Mucosa of gallbladder (tissue), 1 donor: ENCODE measurements around the gene TUBB. TPM values are rescaled to one million over a fixed set of nuclear protein-coding genes. Genes with fewer than 3 reads are reported as not detected.
"Not testable (repeated sequence)": the region's sequence is repeated elsewhere in the genome, so short reads cannot be mapped to it uniquely, and the experiment has no call there.

Experiments used
- DNase-seq: peaks from one replicate; pipeline ENCODE4 v3.0.0-alpha.2; 2020; ENCODE audit warnings: low spot score
- total RNA-seq: library from RNA; stranded (reverse); gene quantifications from one replicate; pipeline ENCODE4 v1.2.1, GENCODE V29; 2021
- donor health status: DM: no; HTN: no; CAD: no.

TUBB gene
- total RNA-seq, 1 donor from 2014 or later = 277 TPM

- not testable (repeated sequence) for DNase-seq
Measured at GRCh38 chr6:30717845-30718720, 2.1 kb upstream of the TUBB start.

DNA sequence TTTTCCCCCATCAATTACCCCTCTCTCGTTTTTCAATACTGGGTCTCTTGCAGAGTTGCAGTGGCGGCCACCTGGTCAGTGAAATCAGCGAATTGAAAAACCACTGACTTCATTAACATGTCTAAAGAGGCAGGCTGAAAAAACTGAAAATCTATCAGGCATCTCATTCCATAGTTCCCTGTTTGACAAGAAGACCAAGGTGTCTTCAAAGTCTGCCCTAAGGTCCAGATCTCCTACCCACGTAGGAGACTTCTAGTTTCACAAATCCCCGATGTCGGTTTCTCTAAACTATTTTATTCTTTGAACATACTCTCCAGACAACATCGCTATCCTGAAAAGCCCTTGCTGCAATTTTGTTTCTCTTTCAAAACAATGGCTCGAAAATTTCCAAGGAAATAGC, 796 bp upstream of the TUBB start:
- no peak for DNase-seq

GRCh38 chr6:30720738-30721197, 616 bp downstream of the TUBB start:
- peak; percentile 62 for DNase-seq

- DNase-seq = peak; percentile 93
Measured at GRCh38 chr6:30721198-30722024, 1.3 kb downstream of the TUBB start.

DNA sequence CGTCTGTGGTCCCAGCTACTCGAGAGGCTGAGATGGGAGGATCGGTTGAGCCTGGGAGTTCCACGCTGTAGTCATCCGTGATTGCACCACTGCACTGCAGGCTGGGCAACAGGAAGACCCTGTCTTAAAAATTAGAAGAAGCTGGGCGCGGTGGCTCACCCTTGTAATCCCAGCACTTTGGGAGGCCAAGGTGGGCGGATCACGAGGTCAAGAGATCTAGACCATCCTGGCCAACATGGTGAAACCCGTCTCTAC, 1.8 kb downstream of the TUBB start:
- DNase-seq = not testable (repeated sequence)

DNA sequence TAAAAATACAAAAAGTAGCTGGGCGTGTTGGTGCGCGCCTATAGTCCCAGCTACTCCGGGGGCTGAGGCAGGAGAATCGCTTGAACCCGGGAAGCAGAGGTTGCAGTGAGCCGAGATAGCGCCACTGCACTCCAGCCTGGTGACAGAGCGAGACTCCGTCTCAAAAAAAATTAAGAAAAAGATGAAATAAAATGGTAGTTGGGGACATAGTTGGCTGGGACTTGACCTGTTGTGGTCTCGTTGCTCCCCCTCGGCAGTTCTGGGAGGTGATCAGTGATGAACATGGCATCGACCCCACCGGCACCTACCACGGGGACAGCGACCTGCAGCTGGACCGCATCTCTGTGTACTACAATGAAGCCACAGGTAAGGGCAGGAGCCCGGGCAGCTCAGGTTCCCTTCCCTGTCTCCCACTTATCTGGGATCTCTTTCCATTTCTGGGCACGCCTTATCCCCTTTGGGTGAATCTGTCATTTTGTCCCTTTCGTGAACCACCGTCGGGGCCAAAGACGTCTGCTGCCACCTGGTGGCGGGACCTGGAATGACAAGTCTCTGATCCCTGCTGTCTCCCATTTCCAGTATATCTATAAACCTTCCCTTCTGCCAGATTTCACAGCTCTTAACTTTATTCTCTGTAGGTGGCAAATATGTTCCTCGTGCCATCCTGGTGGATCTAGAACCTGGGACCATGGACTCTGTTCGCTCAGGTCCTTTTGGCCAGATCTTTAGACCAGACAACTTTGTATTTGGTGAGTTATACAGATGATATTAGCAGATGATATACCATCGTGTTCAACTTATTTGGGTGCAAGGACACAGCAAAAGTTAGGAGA, 2.3 kb downstream of the TUBB start:
- peak; percentile 88 for DNase-seq

GRCh38 chr6:30723159-30723842, 3.1 kb downstream of the TUBB start:
- DNase-seq = not testable (repeated sequence)

- DNase-seq = not testable (repeated sequence)
Measured at GRCh38 chr6:30723843-30724741, 3.9 kb downstream of the TUBB start.

GRCh38 chr6:30724906-30725667, 4.9 kb downstream of the TUBB start:
- no peak for DNase-seq

- no peak for DNase-seq
Measured at GRCh38 chr6:30725713-30726505, 5.8 kb downstream of the TUBB start.

GRCh38 chr6:30726506-30727413, 6.6 kb downstream of the TUBB start:
- no peak for DNase-seq

DNA sequence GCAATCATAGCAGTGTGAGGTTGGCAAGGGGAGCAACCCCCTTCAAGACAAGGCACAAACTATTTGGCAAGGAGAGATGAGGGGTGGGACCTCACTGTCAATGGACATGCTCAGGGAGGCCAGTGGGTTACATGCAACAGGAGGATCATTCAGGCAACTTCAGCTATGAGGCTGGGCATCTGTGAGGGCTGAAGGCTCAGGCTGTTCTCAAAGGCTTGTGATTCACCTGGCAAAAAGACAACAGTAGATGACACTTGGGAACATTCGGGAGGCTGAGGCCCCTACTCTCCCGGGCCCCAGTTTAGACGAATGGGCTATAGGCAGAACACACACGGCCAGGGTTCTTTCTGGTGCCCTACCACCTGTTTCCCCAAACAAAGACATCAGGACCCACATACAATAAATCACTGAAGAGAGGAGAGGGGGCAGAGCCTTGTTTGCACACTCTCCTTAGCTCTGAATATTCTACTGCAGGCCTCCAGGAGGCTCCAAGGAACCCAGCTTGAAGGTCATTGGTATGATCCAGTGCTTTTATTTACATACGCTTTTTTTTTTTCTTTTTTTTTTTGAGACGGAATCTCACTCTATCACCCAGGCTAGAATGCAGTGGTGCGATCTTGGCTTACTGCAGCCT, 7.9 kb downstream of the TUBB start:
- no peak for DNase-seq

- peak; percentile 78 for DNase-seq
Measured at GRCh38 chr6:30730601-30731435, 10.7 kb downstream of the TUBB start.

- no peak for DNase-seq
Measured at GRCh38 chr6:30732237-30732943, 12.2 kb downstream of the TUBB start.

- DNase-seq = no peak
Measured at GRCh38 chr6:30735668-30736314, 15.6 kb downstream of the TUBB start.
